PC-9 (cell line): Measurements from ENCODE around the gene LIPN. TPM values are rescaled to one million over a fixed set of nuclear protein-coding genes. Genes with fewer than 3 reads are reported as not detected.

Source experiments
- Bru-seq: library from RNA; stranded (reverse); fragments of 400-500 nt; gene quantifications from one replicate; lab custom pipeline; 2021; lab: Mats Ljungman, UMichigan
- BruChase-seq, 2 experiments: library from RNA; stranded (reverse); fragments of 400-500 nt; gene quantifications; one replicate each; lab custom pipeline; 2021; lab: Mats Ljungman, UMichigan
- BruUV-seq: library from RNA; stranded (reverse); fragments of 400-500 nt; replicated peaks from 2 replicates; lab custom pipeline; 2021; lab: Mats Ljungman, UMichigan
- CTCF ChIA-PET: fragments of 300-600 bp; sonication (Branson Sonifier 250); formaldehyde crosslinking; loops from one replicate; lab custom pipeline; 2022; ENCODE audit warnings: antibody characterized with exemption; lab: Charles Lee
- POLR2A ChIA-PET: fragments of 300-600 bp; sonication (Branson Sonifier 250); formaldehyde crosslinking; loops from one replicate; lab custom pipeline; 2022; ENCODE audit warnings: antibody characterized with exemption; ENCODE audit not compliant: unreplicated experiment; lab: Charles Lee
- DNase-seq, 2 experiments: peaks; one replicate each; pipeline versions ENCODE4 v3.0.0 to v3.0.0-alpha.2; 2015 to 2022; ENCODE audit warnings: mixed read lengths in 1 of 2
- H2AFZ ChIP-seq: fragments of 200-600 bp; sonication (generic); 2 replicates; pipeline ENCODE4 v1.8.1; 2017; ENCODE audit warnings: antibody characterized with exemption
- H3F3A ChIP-seq: fragments of 200-600 bp; sonication (generic); 2 replicates; pipeline ENCODE4 v1.8.1; 2017; ENCODE audit warnings: antibody characterized with exemption, mild to moderate bottlenecking, low read depth; ENCODE audit not compliant: insufficient read depth
- H3K27ac ChIP-seq: fragments of 200-600 bp; sonication (generic); 2 replicates; pipeline ENCODE4 v1.6.1; 2016; ENCODE audit warnings: mixed run types
- H3K27me3 ChIP-seq: fragments of 200-600 bp; sonication (generic); 2 replicates; pipeline ENCODE4 v1.6.1; 2016; ENCODE audit warnings: low read depth, mixed run types; ENCODE audit not compliant: insufficient read depth
- H3K36me3 ChIP-seq: fragments of 200-600 bp; sonication (generic); 2 replicates; pipeline ENCODE4 v1.6.1; 2016; ENCODE audit warnings: low read depth, mixed run types
- H3K4me1 ChIP-seq: fragments of 200-600 bp; sonication (generic); replicated peaks from 2 replicates; pipeline ENCODE4 v1.6.1; 2016; ENCODE audit warnings: mixed run types; ENCODE audit not compliant: insufficient read depth
- H3K4me2 ChIP-seq: fragments of 200-600 bp; sonication (generic); 2 replicates; pipeline ENCODE4 v1.6.1; 2017; ENCODE audit warnings: mixed run types
- H3K4me3 ChIP-seq: fragments of 200-600 bp; sonication (generic); 2 replicates; pipeline ENCODE4 v1.6.1; 2016; ENCODE audit warnings: mixed run types
- H3K79me2 ChIP-seq: fragments of 200-600 bp; sonication (generic); 2 replicates; pipeline ENCODE4 v1.6.1; 2017; ENCODE audit warnings: low read depth, mixed run types
- H3K9me2 ChIP-seq: fragments of 200-600 bp; sonication (generic); 2 replicates; pipeline ENCODE4 v1.8.1; 2017; ENCODE audit warnings: mild to moderate bottlenecking; ENCODE audit not compliant: insufficient read depth
- H3K9me3 ChIP-seq: fragments of 200-600 bp; sonication (generic); 2 replicates; pipeline ENCODE4 v1.8.1; 2016; ENCODE audit warnings: low read depth; ENCODE audit not compliant: insufficient read depth
- H4K20me1 ChIP-seq: fragments of 200-600 bp; sonication (generic); 2 replicates; pipeline ENCODE4 v1.8.1; 2017; ENCODE audit not compliant: insufficient read depth
- CTCF ChIP-seq: fragments of 200-600 bp; sonication (generic); conservative IDR thresholded peaks from 2 replicates; pipeline ENCODE4 v1.6.1; 2017; ENCODE audit warnings: mixed run types, antibody characterized with exemption, mild to moderate bottlenecking, moderate library complexity
- EZH2 ChIP-seq: fragments of 200-600 bp; sonication (generic); IDR thresholded peaks from 2 replicates; pipeline ENCODE4 v1.8.0; 2017; ENCODE audit warnings: antibody characterized with exemption, low read depth
- intact Hi-C: fragments of 100-400 bp; cut with micrococcal nuclease; formaldehyde crosslinking; loops from one replicate; pipeline ENCODE4 v1.10.0; 2022; ENCODE audit not compliant: unreplicated experiment
- long read RNA-seq: library from polyadenylated mRNA; stranded (forward); transcript quantifications from one replicate; pipeline ENCODE4 v2.0.0, GENCODE V29; 2022
- total RNA-seq: library from RNA; stranded (reverse); gene quantifications from 2 replicates; pipeline ENCODE4 v1.2.3, GENCODE V29; 2021

Gene LIPN
- total RNA-seq (not detected in 2 replicates), Bru-seq, nascent RNA (not detected), BruChase-seq, experiment 1, labeled RNA remaining after a 2-hour chase (not detected), BruChase-seq, experiment 2, labeled RNA remaining after a 6-hour chase (not detected)
- long read RNA-seq, result 0 reads

- no peaks in the 10 kb centered on the region for H3K36me3 ChIP-seq
- no peak within 1 kb of the TSS for H3K4me2 ChIP-seq
- no peaks in the 10 kb centered on the region for H4K20me1 ChIP-seq
- H3K4me1 ChIP-seq, result no peaks in the 10 kb centered on the region
- CTCF ChIA-PET, result no interaction called here
- TF ChIP-seq CTCF (no peak), EZH2 (no peak)
- H3K27me3 ChIP-seq, result no peaks in the 10 kb centered on the region
- H3K9me2 ChIP-seq, result no peaks in the 10 kb centered on the region
- no peak within 1 kb of the TSS for H2AFZ ChIP-seq
- no TSS peak for BruUV-seq
- intact Hi-C loops, result loop anchor here (2.0 kb wide), 1 partner anchor 25 kb away; no protein-coding TSS in a partner anchor
- no peak for DNase-seq
- H3K27ac ChIP-seq, result no peak within 1 kb of the TSS
- POLR2A ChIA-PET, result no interaction called here
- no peaks in the 10 kb centered on the region for H3K79me2 ChIP-seq
- H3F3A ChIP-seq, result no peaks in the 10 kb centered on the region
- no peak within 1 kb of the TSS for H3K4me3 ChIP-seq
- no peaks in the 10 kb centered on the region for H3K9me3 ChIP-seq
Measured at GRCh38 chr10:88759366-88760101, at the start of gene LIPN. Gene LIPN (plus strand): TSS chr10:88760020. CDS start chr10:88761406, 1,386 bp downstream.

- no peaks in the 10 kb centered on the region for H3K79me2 ChIP-seq
- no peaks in the 10 kb centered on the region for H3K9me2 ChIP-seq
- intact Hi-C loops, result no loop called here
- H3K4me3 ChIP-seq, result no peak overlapping the region
- H3F3A ChIP-seq, result no peaks in the 10 kb centered on the region
- no peak overlapping the region for H3K4me2 ChIP-seq
- DNase-seq, result no peak
- CTCF ChIA-PET, result no interaction called here
- no peaks in the 10 kb centered on the region for H3K9me3 ChIP-seq
- no peaks in the 10 kb centered on the region for H3K27me3 ChIP-seq
- TF ChIP-seq CTCF (no peak), EZH2 (no peak)
- POLR2A ChIA-PET, result no interaction called here
- BruUV-seq, result no TSS peak
- no peaks in the 10 kb centered on the region for H3K4me1 ChIP-seq
- no peak overlapping the region for H3K27ac ChIP-seq
- no peaks in the 10 kb centered on the region for H3K36me3 ChIP-seq
- no peak overlapping the region for H2AFZ ChIP-seq
- H4K20me1 ChIP-seq, result no peaks in the 10 kb centered on the region
Measured at GRCh38 chr10:88715517-88715916, 44.3 kb upstream of the LIPN start.

- intact Hi-C loops, result no loop called here
- TF ChIP-seq EZH2 (no peak), CTCF (no peak)
- no peak overlapping the region for H2AFZ ChIP-seq
- ChIA-PET CTCF (no interaction called here), POLR2A (no interaction called here)
- H3K27ac ChIP-seq, result no peak overlapping the region
- no peaks in the 10 kb centered on the region for H3K9me2 ChIP-seq
- no peaks in the 10 kb centered on the region for H4K20me1 ChIP-seq
- no peak overlapping the region for H3K4me2 ChIP-seq
- H3K4me1 ChIP-seq, result no peaks in the 10 kb centered on the region
- no peaks in the 10 kb centered on the region for H3K9me3 ChIP-seq
- no peaks in the 10 kb centered on the region for H3K36me3 ChIP-seq
- H3K79me2 ChIP-seq, result no peaks in the 10 kb centered on the region
- no peak for DNase-seq
- H3K27me3 ChIP-seq, result no peaks in the 10 kb centered on the region
- BruUV-seq, result no TSS peak
- no peaks in the 10 kb centered on the region for H3F3A ChIP-seq
- no peak overlapping the region for H3K4me3 ChIP-seq
Measured at GRCh38 chr10:88721392-88721791, 38.4 kb upstream of the LIPN start.
